ENCODE measurements around the gene CELF4. TPM values are rescaled to one million over a fixed set of nuclear protein-coding genes. Genes with fewer than 3 reads are reported as not detected.

The CELF4 gene
- total RNA-seq, 6 donors from 2014 or later = 0.15 to 1.4 (median 0.81) TPM; not detected in 1

GRCh38 chr18:37294951-37295350 lies 270.6 kb downstream of the CELF4 start:
- DNase-seq = no peak
- TF ChIP-seq POLR2A (IDR thresholded peaks at IDR 0.05) (no peak), POLR2AphosphoS5 (IDR thresholded peaks at IDR 0.05) (no peak)
- 14 to 27% methylated on average over 4 of the region's 4 CpGs for WGBS, 2 donors

GRCh38 chr18:37293359-37293758 lies 272.2 kb downstream of the CELF4 start:
- no peak overlapping the region for H3K4me3 ChIP-seq
- H3K4me1 ChIP-seq = no peaks in the 10 kb centered on the region
- ATAC-seq (ENCODE audit: low FRiP score in 2 of 2) = no peak
- H3K9me3 ChIP-seq = no peaks in the 10 kb centered on the region
- TF ChIP-seq POLR2AphosphoS5 (IDR thresholded peaks at IDR 0.05) = no peak
- TF ChIP-seq EP300 (IDR thresholded peaks at IDR 0.05) = no peak
- no peak for TF ChIP-seq POLR2A (IDR thresholded peaks at IDR 0.05)
- TF ChIP-seq CTCF (IDR thresholded peaks at IDR 0.05) = no peak
- H3K27ac ChIP-seq = no peak overlapping the region
- no peak for DNase-seq
- H3K36me3 ChIP-seq = no peaks in the 10 kb centered on the region
- no peaks in the 10 kb centered on the region for H3K27me3 ChIP-seq
- 72 to 74% methylated on average over 3 of the region's 3 CpGs for WGBS, 2 donors

More at GRCh38 chr18:37294951-37295350, 270.6 kb downstream of the CELF4 start:
- Histone ChIP-seq H3K9me3 (no peaks in the 10 kb centered on the region), H3K4me3 (no peak overlapping the region), H3K36me3 (no peaks in the 10 kb centered on the region), H3K4me1 (peaks cover 0 to 11% (median 10%) of the 10 kb centered on the region in 4 donors), H3K27ac (no peak overlapping the region), H3K27me3 (no peaks in the 10 kb centered on the region)
- no peak for ATAC-seq (ENCODE audit: low FRiP score in 2 of 2)

GRCh38 chr18:37289423-37289822 lies 276.2 kb downstream of the CELF4 start:
- Histone ChIP-seq H3K4me3 (no peak overlapping the region), H3K4me1 (no peaks in the 10 kb centered on the region), H3K9me3 (no peaks in the 10 kb centered on the region), H3K27ac (no peak overlapping the region), H3K36me3 (no peaks in the 10 kb centered on the region), H3K27me3 (no peaks in the 10 kb centered on the region)
- ATAC-seq (ENCODE audit: low FRiP score in 2 of 2) (no peak), DNase-seq (no peak)
- TF ChIP-seq EP300 (IDR thresholded peaks at IDR 0.05) (no peak), POLR2A (IDR thresholded peaks at IDR 0.05) (no peak), POLR2AphosphoS5 (IDR thresholded peaks at IDR 0.05) (no peak), CTCF (IDR thresholded peaks at IDR 0.05) (no peak)
- WGBS, 2 donors = 67 to 80% methylated on average over 3 to 6 of the region's 6 CpGs

GRCh38 chr18:37287601-37288000 lies 278.0 kb downstream of the CELF4 start:
- 25 to 31% methylated on average over 1 of the region's 1 CpG for WGBS, 2 donors
- no peaks in the 10 kb centered on the region for H3K9me3 ChIP-seq
- no peak overlapping the region for H3K27ac ChIP-seq
- no peak for TF ChIP-seq CTCF (IDR thresholded peaks at IDR 0.05)
- no peak for TF ChIP-seq POLR2A (IDR thresholded peaks at IDR 0.05)
- no peak for TF ChIP-seq EP300 (IDR thresholded peaks at IDR 0.05)
- TF ChIP-seq POLR2AphosphoS5 (IDR thresholded peaks at IDR 0.05) = no peak
- no peaks in the 10 kb centered on the region for H3K27me3 ChIP-seq
- H3K36me3 ChIP-seq = no peaks in the 10 kb centered on the region
- no peak for ATAC-seq (ENCODE audit: low FRiP score in 2 of 2)
- no peak overlapping the region for H3K4me3 ChIP-seq
- DNase-seq = no peak
- no peaks in the 10 kb centered on the region for H3K4me1 ChIP-seq

GRCh38 chr18:37286801-37287200 lies 278.8 kb downstream of the CELF4 start:
- TF ChIP-seq EP300 (IDR thresholded peaks at IDR 0.05) (no peak), POLR2AphosphoS5 (IDR thresholded peaks at IDR 0.05) (no peak), POLR2A (IDR thresholded peaks at IDR 0.05) (no peak), CTCF (IDR thresholded peaks at IDR 0.05) (no peak)
- Histone ChIP-seq H3K4me1 (no peaks in the 10 kb centered on the region), H3K27me3 (no peaks in the 10 kb centered on the region), H3K27ac (no peak overlapping the region), H3K4me3 (no peak overlapping the region), H3K9me3 (no peaks in the 10 kb centered on the region), H3K36me3 (no peaks in the 10 kb centered on the region)
- no peak for ATAC-seq (ENCODE audit: low FRiP score in 2 of 2)
- no peak for DNase-seq
- WGBS, 2 donors = 94% methylated on average over 6 of the region's 9 CpGs; no CpG with 5 or more reads in 1 of the 2 donors

All from upper lobe of left lung (tissue), 6 donors.